ENCODE data around the gene GRXCR2. TPM values are rescaled to one million over a fixed set of nuclear protein-coding genes. Genes with fewer than 3 reads are reported as not detected.

The GRXCR2 gene
- total and polyA plus RNA-seq, 4 donors, result not detected

DNA sequence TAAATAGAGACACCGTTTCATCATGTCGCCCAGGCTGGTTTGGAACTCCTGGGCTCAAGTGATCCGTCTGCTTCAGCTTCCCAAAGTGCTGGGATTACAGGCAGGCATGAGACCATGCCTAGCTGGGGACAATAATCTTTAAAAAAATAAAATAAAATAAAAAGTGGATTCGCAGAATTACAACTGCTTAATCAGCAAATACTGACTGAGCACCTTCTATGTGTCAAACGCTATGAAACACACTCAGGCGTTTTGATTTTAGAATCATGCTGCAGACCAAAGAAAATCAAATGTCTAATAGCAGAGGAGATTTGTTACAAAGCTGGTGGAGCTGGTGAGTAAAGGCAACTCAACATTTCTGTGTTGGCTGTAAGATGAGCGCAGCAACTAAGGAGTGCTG is 40.9 kb upstream of the GRXCR2 start:
- ATAC-seq (ENCODE audit: low FRiP score) (no peak), DNase-seq (no peak)
- Histone ChIP-seq H3K4me1 (ENCODE audit: control insufficient read depth in 1 of 2, insufficient read depth in 2 of 2, low read length in 2 of 2) (peaks cover 0 to 3% of the 10 kb centered on the region in 2 donors), H3K9me3 (ENCODE audit: control insufficient read depth, low read length) (peaks cover 2% of the 10 kb centered on the region), H3K27ac (ENCODE audit: low read depth in 1 of 2, low read length in 2 of 2) (no peak overlapping the region), H3K27me3 (ENCODE audit: control insufficient read depth in 1 of 2, insufficient read depth in 2 of 2, low read length in 1 of 2) (peaks cover 0 to under 1% of the 10 kb centered on the region in 2 donors), H3K4me3 (ENCODE audit: low read length in 2 of 2) (no peak overlapping the region), H3K36me3 (ENCODE audit: control insufficient read depth in 1 of 2, insufficient read depth in 2 of 2, low read length in 1 of 2) (no peaks in the 10 kb centered on the region)
- intact Hi-C loops (cut with DNase I), result no loop called here
- 91 to 92% methylated on average over 7 of the region's 7 CpGs for WGBS, 2 donors

DNA sequence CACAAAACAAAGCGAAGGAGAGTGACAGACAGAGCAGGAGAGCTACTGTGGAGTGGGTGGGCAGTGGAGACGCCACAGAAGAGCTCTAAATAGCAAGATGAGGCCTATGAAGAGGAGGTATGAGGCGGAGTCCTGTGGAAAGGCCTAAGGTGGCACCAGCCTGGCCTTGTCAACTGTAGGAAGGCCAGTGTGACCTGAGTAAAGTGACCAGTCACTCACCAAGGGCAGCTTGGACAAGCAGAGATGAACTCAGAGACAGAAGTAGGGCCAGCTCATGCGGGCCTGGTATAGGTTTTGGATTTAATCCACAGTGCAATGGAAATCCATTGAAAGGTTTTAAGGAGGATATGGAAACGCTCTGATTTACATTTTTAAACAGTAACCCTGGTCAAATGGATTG is 39.8 kb upstream of the GRXCR2 start:
- Histone ChIP-seq H3K27ac (ENCODE audit: low read depth in 1 of 2, low read length in 2 of 2) (no peak overlapping the region), H3K27me3 (ENCODE audit: control insufficient read depth in 1 of 2, insufficient read depth in 2 of 2, low read length in 1 of 2) (peaks cover 0 to 2% of the 10 kb centered on the region in 2 donors), H3K9me3 (ENCODE audit: control insufficient read depth, low read length) (peaks cover 2% of the 10 kb centered on the region), H3K4me3 (ENCODE audit: low read length in 2 of 2) (no peak overlapping the region), H3K36me3 (ENCODE audit: control insufficient read depth in 1 of 2, insufficient read depth in 2 of 2, low read length in 1 of 2) (no peaks in the 10 kb centered on the region), H3K4me1 (ENCODE audit: control insufficient read depth in 1 of 2, insufficient read depth in 2 of 2, low read length in 2 of 2) (peaks cover 0 to 3% of the 10 kb centered on the region in 2 donors)
- intact Hi-C loops (cut with DNase I), result no loop called here
- ATAC-seq (ENCODE audit: low FRiP score) (no peak), DNase-seq (no peak)
- WGBS, 2 donors, result 90 to 95% methylated on average over 5 of the region's 5 CpGs

DNA sequence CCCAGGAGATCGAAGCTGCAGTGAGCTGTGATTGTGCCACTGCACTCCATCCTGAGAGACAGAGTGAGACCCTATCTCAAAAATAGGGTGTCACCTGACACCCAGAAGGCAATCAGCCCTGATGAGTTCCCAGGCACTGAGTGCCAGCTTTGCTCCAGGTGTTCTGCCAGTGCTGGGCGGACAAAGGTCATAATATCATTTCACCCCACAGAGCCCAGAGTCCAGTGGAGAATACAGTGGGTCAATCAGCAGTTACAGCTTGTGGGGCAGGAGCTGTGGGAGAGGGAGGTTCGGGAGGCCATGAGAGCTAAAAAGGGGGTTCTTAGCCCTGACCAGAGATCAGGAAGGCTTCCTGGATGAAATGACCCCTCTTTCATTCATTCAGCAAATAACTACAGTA is 39.2 kb upstream of the GRXCR2 start:
- Histone ChIP-seq H3K27ac (ENCODE audit: low read depth in 1 of 2, low read length in 2 of 2) (no peak overlapping the region), H3K9me3 (ENCODE audit: control insufficient read depth, low read length) (no peaks in the 10 kb centered on the region), H3K36me3 (ENCODE audit: control insufficient read depth in 1 of 2, insufficient read depth in 2 of 2, low read length in 1 of 2) (no peaks in the 10 kb centered on the region), H3K4me3 (ENCODE audit: low read length in 2 of 2) (no peak overlapping the region), H3K4me1 (ENCODE audit: control insufficient read depth in 1 of 2, insufficient read depth in 2 of 2, low read length in 2 of 2) (no peaks in the 10 kb centered on the region), H3K27me3 (ENCODE audit: control insufficient read depth in 1 of 2, insufficient read depth in 2 of 2, low read length in 1 of 2) (peaks cover 0 to 2% of the 10 kb centered on the region in 2 donors)
- WGBS, 2 donors, result 94 to 97% methylated on average over 3 of the region's 3 CpGs
- DNase-seq (no peak), ATAC-seq (ENCODE audit: low FRiP score) (no peak)
- intact Hi-C loops (cut with DNase I), result no loop called here

DNA sequence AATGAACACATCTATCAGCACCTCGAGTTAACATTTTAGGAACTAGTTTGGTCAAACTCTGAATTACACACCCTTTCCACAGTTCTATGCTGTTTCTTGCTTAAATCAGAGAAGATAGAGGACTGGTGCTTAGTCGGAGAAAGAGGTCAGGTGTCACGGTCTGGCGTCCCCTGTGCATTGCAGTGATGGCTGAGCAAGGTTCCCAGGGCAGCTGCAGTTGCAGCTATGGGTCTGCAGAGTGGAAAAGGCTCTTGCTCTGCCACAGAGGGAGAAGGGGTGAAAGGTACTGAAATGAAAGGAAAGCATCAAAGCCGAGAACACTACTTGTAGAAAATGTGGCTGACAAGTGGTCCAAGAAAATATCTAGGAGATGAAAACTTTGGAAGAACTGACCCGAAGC is 38.4 kb upstream of the GRXCR2 start:
- Histone ChIP-seq H3K27ac (ENCODE audit: low read depth in 1 of 2, low read length in 2 of 2) (no peak overlapping the region), H3K4me1 (ENCODE audit: control insufficient read depth in 1 of 2, insufficient read depth in 2 of 2, low read length in 2 of 2) (no peaks in the 10 kb centered on the region), H3K4me3 (ENCODE audit: low read length in 2 of 2) (no peak overlapping the region), H3K27me3 (ENCODE audit: control insufficient read depth in 1 of 2, insufficient read depth in 2 of 2, low read length in 1 of 2) (peaks cover 0 to 2% of the 10 kb centered on the region in 2 donors), H3K36me3 (ENCODE audit: control insufficient read depth in 1 of 2, insufficient read depth in 2 of 2, low read length in 1 of 2) (no peaks in the 10 kb centered on the region), H3K9me3 (ENCODE audit: control insufficient read depth, low read length) (peaks cover 1% of the 10 kb centered on the region)
- DNase-seq (no peak), ATAC-seq (ENCODE audit: low FRiP score) (no peak)
- WGBS, 2 donors, result 61 to 76% methylated on average over 6 of the region's 6 CpGs
- intact Hi-C loops (cut with DNase I), result no loop called here

DNA sequence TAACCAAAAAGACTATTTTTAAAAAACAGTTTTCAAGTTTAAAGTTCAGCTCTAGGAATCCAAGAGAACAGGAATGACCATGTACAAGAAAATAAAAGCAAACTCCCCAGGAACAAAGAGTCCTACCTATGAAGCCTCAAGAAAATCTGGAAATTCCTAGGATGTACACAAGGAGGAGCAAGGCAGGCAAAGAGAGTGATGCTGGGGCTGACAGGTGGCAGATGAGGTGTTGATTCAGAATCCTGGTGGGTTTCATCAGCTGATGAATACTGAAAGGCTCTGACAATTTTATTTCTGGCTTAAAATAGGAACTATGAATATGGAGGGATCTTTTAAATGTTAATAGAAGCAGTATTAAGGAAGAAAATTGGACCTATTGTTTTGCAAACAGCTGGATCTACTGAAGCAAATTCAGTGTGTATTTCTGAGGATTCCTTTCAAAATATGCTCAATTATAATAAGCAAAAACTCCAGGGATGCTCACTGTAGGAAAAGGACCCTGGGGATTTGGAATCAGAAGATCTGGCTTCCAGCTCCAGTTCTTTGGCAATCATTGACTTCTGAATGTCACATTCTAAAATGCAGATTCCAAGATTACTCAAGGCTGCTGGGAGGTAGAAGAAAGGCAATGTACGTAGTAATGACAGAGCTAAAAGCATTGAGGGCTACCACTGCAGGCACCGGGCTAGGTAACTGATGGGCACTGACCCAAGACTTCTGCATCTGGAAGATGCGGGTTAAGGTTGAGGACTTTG is 35.6 kb upstream of the GRXCR2 start:
- 57 to 62% methylated on average over 3 of the region's 3 CpGs for WGBS, 2 donors

DNA sequence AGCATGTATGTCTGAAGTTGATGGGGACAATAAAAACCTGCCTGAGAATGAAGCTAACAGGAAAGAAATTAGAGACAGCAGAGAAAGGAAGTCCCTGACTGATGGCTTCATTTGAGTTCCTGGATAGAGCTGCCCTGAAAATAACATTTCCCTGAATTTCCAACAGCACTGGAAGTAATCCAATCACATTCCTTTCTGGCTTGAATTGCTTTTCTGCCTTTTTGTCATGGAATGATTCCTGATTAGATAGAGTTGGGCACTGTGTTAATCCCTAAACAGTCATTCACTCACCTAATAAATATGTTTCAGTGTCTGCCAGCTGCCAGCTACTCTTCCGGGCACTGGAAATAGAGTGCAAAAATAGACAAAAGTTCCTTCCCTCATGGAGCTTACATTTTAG is 33.6 kb upstream of the GRXCR2 start:
- 13 to 16% methylated on average over 1 of the region's 1 CpG for WGBS, 2 donors
- H3K4me3 ChIP-seq (ENCODE audit: low read length in 2 of 2), result no peak overlapping the region

More for the DNA sequence above, 35.6 kb upstream of the GRXCR2 start:
- H3K4me3 ChIP-seq (ENCODE audit: low read length in 2 of 2), result no peak overlapping the region
- peaks cover 1% of the 10 kb centered on the region for H3K9me3 ChIP-seq (ENCODE audit: control insufficient read depth, low read length)
- intact Hi-C loops (cut with DNase I), result no loop called here
- DNase-seq, result no peak
- no peaks in the 10 kb centered on the region for H3K36me3 ChIP-seq (ENCODE audit: control insufficient read depth in 1 of 2, insufficient read depth in 2 of 2, low read length in 1 of 2)
- H3K4me1 ChIP-seq (ENCODE audit: control insufficient read depth in 1 of 2, insufficient read depth in 2 of 2, low read length in 2 of 2), result no peaks in the 10 kb centered on the region
- no peak overlapping the region for H3K27ac ChIP-seq (ENCODE audit: low read depth in 1 of 2, low read length in 2 of 2)
- ATAC-seq (ENCODE audit: low FRiP score), result no peak
- peaks cover 0 to 2% of the 10 kb centered on the region in 2 donors for H3K27me3 ChIP-seq (ENCODE audit: control insufficient read depth in 1 of 2, insufficient read depth in 2 of 2, low read length in 1 of 2)

DNA sequence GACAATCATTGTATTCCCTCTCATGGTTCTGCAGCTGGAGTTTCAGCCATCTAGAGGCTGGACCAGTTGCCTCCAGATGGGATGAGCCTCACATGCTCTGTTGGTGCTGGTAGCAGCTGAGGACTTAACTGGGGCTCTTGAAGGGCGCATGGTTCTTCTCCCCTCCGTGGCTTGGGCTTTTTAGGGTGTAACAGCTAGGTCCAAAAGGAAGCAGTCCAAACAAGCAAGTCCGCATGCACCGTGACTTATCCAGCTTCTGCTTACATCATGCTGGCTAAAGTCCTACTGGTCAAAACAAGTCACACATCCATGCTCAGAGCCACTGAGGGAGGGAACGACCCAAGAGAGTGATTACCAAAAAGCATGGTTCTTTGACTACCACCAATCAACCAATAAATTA is 31.9 kb upstream of the GRXCR2 start:
- DNase-seq (no peak), ATAC-seq (ENCODE audit: low FRiP score) (no peak)
- H3K9me3 ChIP-seq (ENCODE audit: control insufficient read depth, low read length), result peaks cover 1% of the 10 kb centered on the region
- no peak overlapping the region for H3K27ac ChIP-seq (ENCODE audit: low read depth in 1 of 2, low read length in 2 of 2)
- intact Hi-C loops (cut with DNase I), result no loop called here
- no peaks in the 10 kb centered on the region for H3K36me3 ChIP-seq (ENCODE audit: control insufficient read depth in 1 of 2, insufficient read depth in 2 of 2, low read length in 1 of 2)
- peaks cover 0 to 2% of the 10 kb centered on the region in 2 donors for H3K27me3 ChIP-seq (ENCODE audit: control insufficient read depth in 1 of 2, insufficient read depth in 2 of 2, low read length in 1 of 2)
- WGBS, 2 donors, result 59 to 69% methylated on average over 5 of the region's 5 CpGs
- H3K4me3 ChIP-seq (ENCODE audit: low read length in 2 of 2), result no peak overlapping the region
- H3K4me1 ChIP-seq (ENCODE audit: control insufficient read depth in 1 of 2, insufficient read depth in 2 of 2, low read length in 2 of 2), result no peaks in the 10 kb centered on the region

More for the DNA sequence above, 33.6 kb upstream of the GRXCR2 start:
- no peak overlapping the region for H3K27ac ChIP-seq (ENCODE audit: low read depth in 1 of 2, low read length in 2 of 2)
- H3K36me3 ChIP-seq (ENCODE audit: control insufficient read depth in 1 of 2, insufficient read depth in 2 of 2, low read length in 1 of 2), result no peaks in the 10 kb centered on the region
- intact Hi-C loops (cut with DNase I), result no loop called here
- H3K4me1 ChIP-seq (ENCODE audit: control insufficient read depth in 1 of 2, insufficient read depth in 2 of 2, low read length in 2 of 2), result no peaks in the 10 kb centered on the region
- H3K9me3 ChIP-seq (ENCODE audit: control insufficient read depth, low read length), result peaks cover 1% of the 10 kb centered on the region
- ATAC-seq (ENCODE audit: low FRiP score) (no peak), DNase-seq (no peak)
- peaks cover 0 to 2% of the 10 kb centered on the region in 2 donors for H3K27me3 ChIP-seq (ENCODE audit: control insufficient read depth in 1 of 2, insufficient read depth in 2 of 2, low read length in 1 of 2)

DNA sequence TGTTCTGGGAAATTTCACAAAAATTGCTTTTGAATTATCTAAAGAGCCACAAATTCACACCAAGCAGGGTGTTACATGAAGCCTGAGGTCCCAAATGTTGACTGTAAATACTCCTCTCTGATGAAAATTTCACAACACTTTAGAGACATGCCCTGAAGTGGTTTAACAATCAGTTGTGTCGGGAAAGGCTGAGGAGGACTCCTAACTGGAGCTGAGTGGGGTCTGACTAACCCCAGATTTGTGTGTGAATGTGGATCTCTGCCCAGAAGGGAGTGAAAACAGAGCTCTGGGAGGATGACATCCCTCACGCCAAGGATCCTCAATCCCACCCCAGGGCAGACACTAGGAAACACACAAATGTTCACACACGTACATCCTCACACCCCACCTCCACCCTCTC is 31.1 kb upstream of the GRXCR2 start:
- intact Hi-C loops (cut with DNase I), result no loop called here
- WGBS, 2 donors, result 85 to 89% methylated on average over 3 of the region's 3 CpGs
- no peaks in the 10 kb centered on the region for H3K36me3 ChIP-seq (ENCODE audit: control insufficient read depth in 1 of 2, insufficient read depth in 2 of 2, low read length in 1 of 2)
- H3K27me3 ChIP-seq (ENCODE audit: control insufficient read depth in 1 of 2, insufficient read depth in 2 of 2, low read length in 1 of 2), result peaks cover 0 to 2% of the 10 kb centered on the region in 2 donors
- ATAC-seq (ENCODE audit: low FRiP score), result no peak
- DNase-seq, result no peak
- H3K4me3 ChIP-seq (ENCODE audit: low read length in 2 of 2), result no peak overlapping the region
- H3K27ac ChIP-seq (ENCODE audit: low read depth in 1 of 2, low read length in 2 of 2), result no peak overlapping the region
- no peaks in the 10 kb centered on the region for H3K4me1 ChIP-seq (ENCODE audit: control insufficient read depth in 1 of 2, insufficient read depth in 2 of 2, low read length in 2 of 2)
- H3K9me3 ChIP-seq (ENCODE audit: control insufficient read depth, low read length), result peaks cover 1% of the 10 kb centered on the region

DNA sequence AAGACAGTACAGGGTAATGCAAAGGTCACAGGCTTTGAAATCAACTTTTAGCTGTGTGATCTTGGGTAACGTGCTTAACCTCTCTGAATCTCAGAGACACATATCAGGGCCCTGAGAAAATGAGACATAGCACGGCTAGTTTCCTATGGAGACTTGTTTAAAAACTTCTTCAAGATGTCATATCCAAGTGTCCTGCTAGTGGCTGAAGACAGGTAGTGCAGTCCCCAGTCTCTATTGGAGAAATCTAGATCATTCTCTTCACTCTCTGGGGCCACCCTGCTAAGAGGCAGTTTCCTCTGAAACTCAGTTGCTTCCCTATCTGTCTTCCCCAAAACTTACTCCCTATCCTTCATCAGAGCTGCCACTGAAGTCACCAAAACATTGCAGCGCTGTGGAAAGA is 30.3 kb upstream of the GRXCR2 start:
- WGBS, 2 donors, result 79 to 80% methylated on average over 3 of the region's 3 CpGs
- Histone ChIP-seq H3K9me3 (ENCODE audit: control insufficient read depth, low read length) (peaks cover 1% of the 10 kb centered on the region), H3K36me3 (ENCODE audit: control insufficient read depth in 1 of 2, insufficient read depth in 2 of 2, low read length in 1 of 2) (no peaks in the 10 kb centered on the region), H3K4me3 (ENCODE audit: low read length in 2 of 2) (no peak overlapping the region), H3K27me3 (ENCODE audit: control insufficient read depth in 1 of 2, insufficient read depth in 2 of 2, low read length in 1 of 2) (no peaks in the 10 kb centered on the region), H3K4me1 (ENCODE audit: control insufficient read depth in 1 of 2, insufficient read depth in 2 of 2, low read length in 2 of 2) (no peaks in the 10 kb centered on the region), H3K27ac (ENCODE audit: low read depth in 1 of 2, low read length in 2 of 2) (no peak overlapping the region)
- DNase-seq (no peak), ATAC-seq (ENCODE audit: low FRiP score) (no peak)
- intact Hi-C loops (cut with DNase I), result no loop called here

All from aorta (tissue), 5 donors.